HUES6 (cell line): ENCODE data around the gene TERB2.
"Not testable (repeated sequence)": the region's sequence is repeated elsewhere in the genome, so short reads cannot be mapped to it uniquely, and the experiment has no call there.

ENCODE experiments used
- H3K27ac ChIP-seq: 2 replicates; pipeline ENCODE4 v1.7.0; 2013; ENCODE audit warnings: low read depth, mild to moderate bottlenecking, low read length, inconsistent platforms
- H3K27me3 ChIP-seq: 2 replicates; pipeline ENCODE4 v1.6.1; 2013; ENCODE audit warnings: low read length; ENCODE audit not compliant: control insufficient read depth, insufficient read depth
- H3K36me3 ChIP-seq: 2 replicates; pipeline ENCODE4 v1.6.1; 2013; ENCODE audit warnings: low read length; ENCODE audit not compliant: control insufficient read depth, insufficient read depth
- H3K4me1 ChIP-seq: 2 replicates; pipeline ENCODE4 v1.6.1; 2013; ENCODE audit warnings: low read length; ENCODE audit not compliant: control insufficient read depth, insufficient read depth
- H3K4me3 ChIP-seq: 2 replicates; pipeline ENCODE4 v1.5.1; 2013; ENCODE audit warnings: low read depth, low read length
- H3K9ac ChIP-seq: one replicate; pipeline ENCODE4 v1.6.1; 2013; ENCODE audit warnings: mild to moderate bottlenecking, low read length
- H3K9me3 ChIP-seq: 2 replicates; pipeline ENCODE4 v1.6.1; 2013; ENCODE audit warnings: low read depth, low read length; ENCODE audit not compliant: control insufficient read depth, insufficient read depth

Gene TERB2

DNA sequence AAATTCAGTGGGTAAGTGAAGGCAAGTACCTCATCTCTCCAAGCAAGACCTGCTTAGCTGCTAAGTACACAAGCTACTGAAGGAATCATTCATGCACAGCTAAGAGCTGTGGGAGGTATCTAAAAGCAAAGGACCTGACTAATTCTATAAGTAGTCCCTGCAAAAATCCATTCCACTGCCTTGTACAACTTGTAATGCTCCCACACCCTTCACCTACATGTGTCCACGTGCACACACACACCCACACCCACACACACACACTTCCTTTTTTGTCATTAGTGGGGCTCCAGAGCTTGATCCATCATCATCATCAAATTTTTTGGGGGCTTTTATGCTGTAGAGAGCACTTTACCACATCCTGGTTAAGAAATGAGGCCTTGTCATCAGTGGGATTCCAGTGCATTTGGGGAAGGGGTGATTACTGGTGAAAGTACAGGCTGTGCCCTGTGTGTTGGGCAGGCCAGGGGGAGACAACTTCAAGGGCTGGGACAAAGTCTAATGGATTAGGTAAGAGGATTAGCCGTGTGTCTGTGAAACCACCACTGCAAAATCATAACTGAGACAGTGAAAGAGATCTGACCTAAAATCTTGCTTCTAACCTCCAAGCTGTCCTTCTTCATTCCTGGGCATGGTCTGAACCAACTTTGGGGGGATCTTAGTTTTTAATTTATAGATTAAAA lies 47.4 kb downstream of the TERB2 start:
- peaks cover 11% of the 10 kb centered on the region for H3K9me3 ChIP-seq
- H3K4me1 ChIP-seq, H3K9ac ChIP-seq, H3K27me3 ChIP-seq, H3K4me3 ChIP-seq, H3K27ac ChIP-seq, H3K36me3 ChIP-seq: not testable (repeated sequence)

DNA sequence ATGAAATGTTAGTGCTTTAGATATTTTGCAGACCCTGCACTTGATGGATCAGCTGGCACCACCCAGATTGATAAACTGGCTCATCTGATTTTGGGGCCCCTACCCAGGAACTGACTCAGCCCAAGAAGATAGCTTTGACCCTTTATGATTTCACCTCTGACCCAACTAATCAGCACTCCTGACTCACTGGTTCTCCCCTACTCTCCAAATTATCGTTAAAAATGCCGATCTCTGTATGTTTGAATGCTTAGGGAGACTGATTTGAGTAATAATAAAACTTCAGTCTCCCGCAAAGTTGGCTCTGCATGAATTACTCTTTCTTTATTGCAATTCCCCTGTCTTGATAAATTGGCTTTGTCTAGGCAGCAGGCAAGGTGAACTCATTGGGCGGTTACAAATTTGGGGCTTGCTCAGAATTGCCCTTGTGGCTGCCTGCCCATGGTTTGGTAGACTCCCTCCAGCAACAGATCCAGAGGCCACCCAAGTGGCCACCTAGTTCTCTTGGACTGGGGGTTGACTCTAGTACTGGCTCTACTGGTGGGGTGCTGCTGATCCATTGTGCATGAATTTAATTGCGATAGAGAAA lies 48.2 kb downstream of the TERB2 start:
- H3K9me3 ChIP-seq, result peaks cover 11% of the 10 kb centered on the region
- H3K9ac ChIP-seq, H3K36me3 ChIP-seq, H3K4me3 ChIP-seq, H3K27ac ChIP-seq, H3K4me1 ChIP-seq, H3K27me3 ChIP-seq: not testable (repeated sequence)

- H3K4me1 ChIP-seq, result no peaks in the 10 kb centered on the region
- no peak overlapping the region for H3K4me3 ChIP-seq
- no peak overlapping the region for H3K27ac ChIP-seq
- H3K27me3 ChIP-seq, result no peaks in the 10 kb centered on the region
- H3K9me3 ChIP-seq, result peaks cover 11% of the 10 kb centered on the region
- no peaks in the 10 kb centered on the region for H3K36me3 ChIP-seq
- no peak overlapping the region for H3K9ac ChIP-seq
Measured at GRCh38 chr15:45009046-45009445, 52.6 kb downstream of the TERB2 start.

DNA sequence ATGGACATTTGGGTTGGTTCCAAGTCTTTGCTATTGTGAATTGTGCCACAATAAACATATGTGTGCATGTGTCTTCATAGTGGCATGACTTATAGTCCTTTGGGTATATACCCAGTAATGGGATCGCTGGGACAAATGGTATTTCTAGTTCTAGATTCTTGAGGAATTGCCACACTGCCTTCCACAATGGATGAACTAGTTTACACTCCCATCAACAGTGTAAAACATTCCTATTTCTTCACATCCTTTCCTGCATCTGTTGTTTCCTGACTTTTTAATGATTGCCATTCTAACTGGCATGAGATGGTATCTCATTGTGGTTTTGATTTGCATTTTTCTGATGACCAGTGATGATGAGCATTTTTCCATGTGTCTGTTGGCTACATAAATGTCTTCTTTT lies 58.6 kb downstream of the TERB2 start:
- not testable (repeated sequence) for H3K9me3 ChIP-seq, H3K27me3 ChIP-seq, H3K4me3 ChIP-seq, H3K27ac ChIP-seq, H3K4me1 ChIP-seq, H3K9ac ChIP-seq, H3K36me3 ChIP-seq

DNA sequence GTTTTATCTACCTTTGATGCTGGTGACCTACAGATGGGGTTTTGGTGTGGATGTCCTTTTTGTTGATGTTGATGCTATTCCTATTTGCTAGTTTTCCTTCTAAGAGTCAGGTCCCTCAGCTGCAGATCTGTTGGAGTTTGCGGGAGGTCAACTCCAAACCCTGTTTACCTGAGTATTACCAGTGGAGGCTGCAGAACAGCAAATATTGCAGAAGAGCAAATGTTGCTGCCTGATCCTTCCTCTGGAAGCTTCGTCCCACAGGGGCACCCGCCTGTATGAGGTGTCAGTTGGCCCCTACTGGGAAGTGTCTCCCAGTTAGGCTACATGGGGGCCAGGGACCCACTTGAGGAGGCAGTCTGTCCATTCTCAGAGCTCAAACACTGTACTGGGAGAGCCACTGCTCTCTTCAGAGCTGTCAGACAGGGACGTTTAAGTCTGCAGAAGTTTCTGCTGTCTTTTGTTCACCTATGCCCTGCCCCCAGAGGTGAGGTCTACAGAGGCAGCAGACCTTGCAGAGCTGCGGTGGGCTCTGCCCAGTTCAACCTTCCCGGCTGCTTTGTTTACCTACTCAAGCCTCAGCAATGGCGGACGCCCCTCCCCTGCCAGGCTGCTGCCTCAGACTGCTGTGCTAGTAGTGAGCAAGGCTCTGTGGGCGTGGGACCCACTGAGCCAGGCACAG lies 63.9 kb downstream of the TERB2 start:
- not testable (repeated sequence) for H3K36me3 ChIP-seq, H3K9me3 ChIP-seq, H3K4me3 ChIP-seq, H3K9ac ChIP-seq, H3K27ac ChIP-seq, H3K27me3 ChIP-seq
- peaks cover 14% of the 10 kb centered on the region for H3K4me1 ChIP-seq

GRCh38 chr15:45020901-45021259 lies 64.4 kb downstream of the TERB2 start:
- H3K4me1 ChIP-seq, result peaks cover 14% of the 10 kb centered on the region
- H3K36me3 ChIP-seq, H3K9ac ChIP-seq, H3K27me3 ChIP-seq, H3K27ac ChIP-seq, H3K9me3 ChIP-seq, H3K4me3 ChIP-seq: not testable (repeated sequence)

GRCh38 chr15:45021348-45021747 lies 64.9 kb downstream of the TERB2 start:
- H3K9ac ChIP-seq, result no peak overlapping the region
- H3K36me3 ChIP-seq, result no peaks in the 10 kb centered on the region
- peaks cover 14% of the 10 kb centered on the region for H3K4me1 ChIP-seq
- no peak overlapping the region for H3K27ac ChIP-seq
- H3K27me3 ChIP-seq, result no peaks in the 10 kb centered on the region; the same call in 1 of the 2 replicates
- H3K4me3 ChIP-seq, result no peak overlapping the region
- H3K9me3 ChIP-seq, result no peaks in the 10 kb centered on the region

DNA sequence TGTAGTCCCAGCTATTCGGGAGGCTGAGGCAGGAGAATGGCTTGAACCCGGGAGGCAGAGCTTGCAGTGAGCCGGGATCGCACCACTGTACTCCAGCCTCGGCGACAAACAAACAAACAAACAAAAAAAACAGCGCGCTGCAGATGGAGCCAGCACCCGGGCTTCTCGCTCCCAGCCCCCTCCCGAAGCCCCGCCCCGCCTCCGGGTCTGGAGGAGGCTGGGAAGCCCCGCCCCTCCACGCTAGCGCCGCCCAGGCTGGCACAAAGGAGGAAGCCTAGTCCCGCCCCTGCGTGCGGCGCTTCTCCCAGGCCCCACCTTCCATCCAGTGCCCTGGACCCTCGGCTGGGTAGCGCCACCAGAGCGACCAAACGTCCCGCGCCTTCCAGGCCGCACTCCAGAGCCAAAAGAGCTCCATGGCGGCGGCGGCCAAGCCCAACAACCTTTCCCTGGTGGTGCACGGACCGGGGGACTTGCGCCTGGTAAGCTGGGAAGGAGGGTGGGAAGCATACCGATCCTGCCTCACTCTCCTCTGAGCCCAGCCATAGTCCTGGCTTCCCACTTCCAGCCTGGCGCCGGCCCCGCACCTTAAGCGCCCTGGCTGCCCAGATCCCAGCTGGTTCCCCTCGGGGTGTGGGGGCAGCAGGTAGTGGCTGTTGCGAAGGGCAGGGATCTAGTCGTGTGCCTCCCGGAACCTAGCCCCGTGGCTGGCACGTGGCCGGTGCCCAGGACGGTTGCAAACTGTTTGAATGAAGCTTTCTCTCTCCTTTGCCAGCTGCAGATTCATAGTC lies 66.6 kb downstream of the TERB2 start, which contains the start of gene SORD:
Gene SORD (plus strand): TSS at position 325 of the 788 bp plus-strand sequence. CDS start 89 bp downstream, at position 414.
- peak within 1 kb of the TSS; percentile 70; the same call in 1 of the 2 replicates for H3K27ac ChIP-seq
- H3K4me1 ChIP-seq, result peaks cover 14% of the 10 kb centered on the region
- peak within 1 kb of the TSS; percentile 78 for H3K4me3 ChIP-seq

DNA sequence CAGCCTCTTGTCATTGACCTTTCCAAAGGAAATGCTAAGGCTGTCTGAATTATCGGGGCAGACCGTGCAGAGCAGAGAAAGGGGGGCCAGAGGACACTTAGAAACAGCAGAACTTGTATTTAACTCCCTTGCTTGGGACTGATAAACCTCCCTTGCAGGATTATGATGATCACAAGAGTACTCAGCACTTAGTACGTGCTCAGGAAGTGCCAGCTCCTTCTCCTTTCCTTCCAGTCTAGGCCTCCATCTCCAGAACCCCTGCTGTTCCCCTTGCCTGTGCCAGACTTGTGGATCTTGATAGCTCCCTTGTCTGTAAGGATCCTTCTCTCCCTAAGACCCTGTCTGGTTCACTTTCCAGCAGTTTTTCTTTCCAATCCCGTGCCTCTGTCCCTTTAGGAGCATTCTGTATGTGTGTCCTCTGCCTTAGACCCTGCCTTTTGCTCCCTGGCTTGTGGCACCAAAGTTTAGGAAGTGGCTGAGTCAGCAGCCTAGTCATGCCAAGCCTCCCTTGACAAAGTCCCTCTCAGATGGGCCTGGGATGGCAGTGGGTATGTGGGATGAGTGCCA lies 67.3 kb downstream of the TERB2 start:
- H3K36me3 ChIP-seq, result peaks cover under 1% of the 10 kb centered on the region; the same call in 1 of the 2 replicates
- no peaks in the 10 kb centered on the region for H3K27me3 ChIP-seq
- peaks cover 14% of the 10 kb centered on the region for H3K4me1 ChIP-seq
- peak overlapping the region; percentile 70; the same call in 1 of the 2 replicates for H3K27ac ChIP-seq
- H3K4me3 ChIP-seq, result peak overlapping the region; percentile 78
- no peaks in the 10 kb centered on the region for H3K9me3 ChIP-seq
- H3K9ac ChIP-seq, result peak overlapping the region; percentile 79

More for the DNA sequence above, 66.6 kb downstream of the TERB2 start, which contains the start of gene SORD:
- Histone ChIP-seq H3K9me3 (no peaks in the 10 kb centered on the region), H3K36me3 (no peaks in the 10 kb centered on the region; the same call in 1 of the 2 replicates), H3K9ac (peak within 1 kb of the TSS; percentile 79), H3K27me3 (no peaks in the 10 kb centered on the region; the same call in 1 of the 2 replicates)

DNA sequence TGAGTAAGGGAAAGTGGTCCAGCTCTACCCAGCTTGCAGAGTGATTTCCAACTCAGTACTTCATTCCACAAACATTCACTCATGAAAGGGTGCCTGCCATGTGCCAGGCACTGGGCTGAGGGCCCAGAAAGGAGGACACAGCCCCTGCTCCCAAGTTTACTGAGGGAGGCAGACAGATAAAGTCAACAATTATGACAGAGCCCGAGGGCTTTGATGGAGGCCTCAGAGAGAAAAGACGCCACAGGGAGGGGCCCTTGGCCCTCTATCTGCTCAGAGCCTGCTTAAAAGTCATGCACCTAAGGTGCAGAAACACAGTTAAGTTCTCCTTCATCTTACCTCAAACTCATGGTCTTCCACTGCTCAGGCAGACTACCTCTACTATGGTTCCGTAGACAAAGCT lies 68.2 kb downstream of the TERB2 start:
- H3K4me1 ChIP-seq, result peaks cover 14% of the 10 kb centered on the region
- H3K27ac ChIP-seq, H3K4me3 ChIP-seq, H3K27me3 ChIP-seq, H3K9me3 ChIP-seq, H3K9ac ChIP-seq, H3K36me3 ChIP-seq: not testable (repeated sequence)
